GM21381 (cell line): ENCODE results near the gene SCN4A.
"Not testable (repeated sequence)": the region's sequence is repeated elsewhere in the genome, so short reads cannot be mapped to it uniquely, and the experiment has no call there.

Source experiments
- ATAC-seq: cut with Tn5 transposase; IDR thresholded peaks from one replicate; pipeline ENCODE4 v1.9.1; 2021; ENCODE audit warnings: mild to moderate bottlenecking, moderate library complexity; ENCODE audit not compliant: unreplicated experiment

Gene SCN4A

GRCh38 chr17:63986821-63987220 lies 14.1 kb upstream of the SCN4A start:
- no peak for ATAC-seq

- no peak for ATAC-seq
Observed at GRCh38 chr17:63985387-63986140, 12.8 kb upstream of the SCN4A start.

- no peak for ATAC-seq
Observed at GRCh38 chr17:63984651-63985386, 12.1 kb upstream of the SCN4A start.

GRCh38 chr17:63984236-63984635 lies 11.5 kb upstream of the SCN4A start:
- no peak for ATAC-seq

GRCh38 chr17:63983320-63983719 lies 10.6 kb upstream of the SCN4A start:
- no peak for ATAC-seq

GRCh38 chr17:63982641-63983040 lies 9.9 kb upstream of the SCN4A start:
- ATAC-seq = not testable (repeated sequence)

- no peak for ATAC-seq
Observed at GRCh38 chr17:63978272-63979200, 5.8 kb upstream of the SCN4A start.

- ATAC-seq = no peak
Observed at GRCh38 chr17:63976702-63977101, 4.0 kb upstream of the SCN4A start.

- no peak for ATAC-seq
Observed at GRCh38 chr17:63975541-63976092, 2.9 kb upstream of the SCN4A start.

GRCh38 chr17:63974594-63975192 lies 2.0 kb upstream of the SCN4A start:
- ATAC-seq = no peak

GRCh38 chr17:63973930-63974593 lies 1.3 kb upstream of the SCN4A start:
- ATAC-seq = no peak

GRCh38 chr17:63973247-63973646 lies 529 bp upstream of the SCN4A start:
- ATAC-seq = no peak

- no peak for ATAC-seq
Observed at GRCh38 chr17:63969278-63969677, 3.4 kb downstream of the SCN4A start.

GRCh38 chr17:63967953-63968352 lies 4.8 kb downstream of the SCN4A start:
- no peak for ATAC-seq

GRCh38 chr17:63966646-63967264 lies 6.0 kb downstream of the SCN4A start:
- ATAC-seq = no peak

GRCh38 chr17:63963123-63963522 lies 9.6 kb downstream of the SCN4A start:
- no peak for ATAC-seq

GRCh38 chr17:63962298-63962744 lies 10.4 kb downstream of the SCN4A start:
- ATAC-seq = no peak

- no peak for ATAC-seq
Observed at GRCh38 chr17:63961355-63962212, 11.1 kb downstream of the SCN4A start.

GRCh38 chr17:63960430-63960829 lies 12.3 kb downstream of the SCN4A start:
- no peak for ATAC-seq
